Measurements from ENCODE around the gene OTOS. TPM values are rescaled to one million over a fixed set of nuclear protein-coding genes. Genes with fewer than 3 reads are reported as not detected.

The OTOS gene
- total RNA-seq, 1 experiment from 2014 or later = not detected

- CTCF ChIA-PET = interaction anchor here (0.5 to 1.0 kb wide), 8 partner anchors 8 to 85 kb away, joined by 3 to 4 read pairs (median 3); no protein-coding TSS in a partner anchor
- BruUV-seq (replicated peaks) = TSS peak; percentile 37
- DNase-seq (ENCODE audit: unreplicated experiment) = no peak
These were observed 5.4 kb downstream of the OTOS start for GRCh38 chr2:240134956-240135520.

GRCh38 chr2:240134466-240134865, 6.0 kb downstream of the OTOS start:
- DNase-seq (ENCODE audit: unreplicated experiment) = no peak
- H3K9me3 Mint-ChIP-seq (ENCODE audit: unreplicated experiment) = no peaks in the 10 kb centered on the region
- H3K27me3 Mint-ChIP-seq (ENCODE audit: insufficient read depth, unreplicated experiment) = no peaks in the 10 kb centered on the region
- ChIA-PET POLR2A (no interaction called here), CTCF (interaction anchor here (0.6 to 1.0 kb wide), 4 partner anchors 9 to 73 kb away, joined by 3 read pairs; no protein-coding TSS in a partner anchor)
- peak overlapping the region; percentile 93 for H3K27ac Mint-ChIP-seq (ENCODE audit: low read depth, unreplicated experiment)
- BruUV-seq (replicated peaks) = no TSS peak
- no peak for TF ChIP-seq CTCF (IDR thresholded peaks at IDR 0.05; ENCODE audit: unreplicated experiment)
- intact Hi-C loops (cut with micrococcal nuclease) = no loop called here
- peaks cover 43% of the 10 kb centered on the region for H3K36me3 Mint-ChIP-seq (ENCODE audit: insufficient read depth, unreplicated experiment)
- peaks cover 17% of the 10 kb centered on the region for H3K4me1 Mint-ChIP-seq (ENCODE audit: insufficient read depth, unreplicated experiment)
- peak overlapping the region; percentile 91 for H3K4me3 Mint-ChIP-seq (ENCODE audit: unreplicated experiment)

More at GRCh38 chr2:240134956-240135520, 5.4 kb downstream of the OTOS start:
- Mint-ChIP-seq H3K4me1 (ENCODE audit: insufficient read depth, unreplicated experiment) (peaks cover 17% of the 10 kb centered on the region), H3K36me3 (ENCODE audit: insufficient read depth, unreplicated experiment) (peaks cover 38% of the 10 kb centered on the region), H3K27me3 (ENCODE audit: insufficient read depth, unreplicated experiment) (no peaks in the 10 kb centered on the region), H3K27ac (ENCODE audit: low read depth, unreplicated experiment) (peak overlapping the region; percentile 93), H3K4me3 (ENCODE audit: unreplicated experiment) (peak overlapping the region; percentile 91), H3K9me3 (ENCODE audit: unreplicated experiment) (no peaks in the 10 kb centered on the region)
- intact Hi-C loops (cut with micrococcal nuclease) = no loop called here
- no peak for TF ChIP-seq CTCF (IDR thresholded peaks at IDR 0.05; ENCODE audit: unreplicated experiment)
- POLR2A ChIA-PET = interaction anchor here (0.7 to 1.0 kb wide), 2 partner anchors 35 to 65 kb away, joined by 3 read pairs; no protein-coding TSS in a partner anchor

DNA sequence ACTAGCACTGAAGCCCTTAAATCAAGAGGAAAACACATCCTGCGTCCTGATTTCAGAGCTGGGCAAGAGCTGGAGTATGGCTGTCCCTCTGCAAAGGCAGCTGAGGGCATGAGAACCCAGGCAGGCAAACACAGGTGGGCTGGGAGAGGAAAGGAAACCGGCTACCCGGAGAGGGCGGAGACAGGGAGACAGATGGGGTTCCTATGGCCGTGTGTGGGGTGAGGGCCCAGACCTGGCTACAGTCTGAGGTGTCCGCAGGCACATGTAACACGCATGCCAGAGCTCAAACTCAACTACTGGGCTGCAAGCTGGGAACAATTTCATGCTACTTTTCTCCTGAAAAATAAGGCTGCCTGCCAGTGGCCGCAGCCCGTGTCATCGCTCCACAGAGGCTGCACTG, 7.1 kb downstream of the OTOS start:
- no peak for DNase-seq (ENCODE audit: unreplicated experiment)
- ChIA-PET POLR2A (no interaction called here), CTCF (interaction anchor here (1.3 to 1.6 kb wide), 3 partner anchors 10 to 72 kb away, joined by 4 to 10 read pairs (median 6); no protein-coding TSS in a partner anchor)
- Mint-ChIP-seq H3K36me3 (ENCODE audit: insufficient read depth, unreplicated experiment) (peaks cover 43% of the 10 kb centered on the region), H3K4me1 (ENCODE audit: insufficient read depth, unreplicated experiment) (peaks cover 13% of the 10 kb centered on the region), H3K4me3 (ENCODE audit: unreplicated experiment) (no peak overlapping the region), H3K9me3 (ENCODE audit: unreplicated experiment) (no peaks in the 10 kb centered on the region), H3K27ac (ENCODE audit: low read depth, unreplicated experiment) (no peak overlapping the region), H3K27me3 (ENCODE audit: insufficient read depth, unreplicated experiment) (no peaks in the 10 kb centered on the region)
- no peak for TF ChIP-seq CTCF (IDR thresholded peaks at IDR 0.05; ENCODE audit: unreplicated experiment)
- intact Hi-C loops (cut with micrococcal nuclease) = no loop called here
- no TSS peak for BruUV-seq (replicated peaks)

- Mint-ChIP-seq H3K27me3 (ENCODE audit: insufficient read depth, unreplicated experiment) (no peaks in the 10 kb centered on the region), H3K27ac (ENCODE audit: low read depth, unreplicated experiment) (no peak overlapping the region), H3K9me3 (ENCODE audit: unreplicated experiment) (no peaks in the 10 kb centered on the region), H3K4me1 (ENCODE audit: insufficient read depth, unreplicated experiment) (peaks cover 12% of the 10 kb centered on the region), H3K4me3 (ENCODE audit: unreplicated experiment) (no peak overlapping the region), H3K36me3 (ENCODE audit: insufficient read depth, unreplicated experiment) (peaks cover 43% of the 10 kb centered on the region)
- ChIA-PET POLR2A (no interaction called here), CTCF (interaction anchor here (1.3 to 1.6 kb wide), 3 partner anchors 11 to 72 kb away, joined by 4 to 10 read pairs (median 6); no protein-coding TSS in a partner anchor)
- no peak for TF ChIP-seq CTCF (IDR thresholded peaks at IDR 0.05; ENCODE audit: unreplicated experiment)
- no TSS peak for BruUV-seq (replicated peaks)
- intact Hi-C loops (cut with micrococcal nuclease) = no loop called here
- no peak for DNase-seq (ENCODE audit: unreplicated experiment)
These were observed 7.8 kb downstream of the OTOS start for GRCh38 chr2:240132651-240132980.

All from MCF 10A (cell line).